DMS79 treated with DMSO at 0.1 percent for 48 hours (cell line): ENCODE measurements around the gene APOL3.
"Not testable (repeated sequence)": the region's sequence is repeated elsewhere in the genome, so short reads cannot be mapped to it uniquely, and the experiment has no call there.

Experiments
- DNase-seq: peaks from one replicate; lab custom pipeline; 2025; lab: John Stamatoyannopoulos, UW

APOL3 gene, protein sequence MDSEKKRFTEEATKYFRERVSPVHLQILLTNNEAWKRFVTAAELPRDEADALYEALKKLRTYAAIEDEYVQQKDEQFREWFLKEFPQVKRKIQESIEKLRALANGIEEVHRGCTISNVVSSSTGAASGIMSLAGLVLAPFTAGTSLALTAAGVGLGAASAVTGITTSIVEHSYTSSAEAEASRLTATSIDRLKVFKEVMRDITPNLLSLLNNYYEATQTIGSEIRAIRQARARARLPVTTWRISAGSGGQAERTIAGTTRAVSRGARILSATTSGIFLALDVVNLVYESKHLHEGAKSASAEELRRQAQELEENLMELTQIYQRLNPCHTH

DNA sequence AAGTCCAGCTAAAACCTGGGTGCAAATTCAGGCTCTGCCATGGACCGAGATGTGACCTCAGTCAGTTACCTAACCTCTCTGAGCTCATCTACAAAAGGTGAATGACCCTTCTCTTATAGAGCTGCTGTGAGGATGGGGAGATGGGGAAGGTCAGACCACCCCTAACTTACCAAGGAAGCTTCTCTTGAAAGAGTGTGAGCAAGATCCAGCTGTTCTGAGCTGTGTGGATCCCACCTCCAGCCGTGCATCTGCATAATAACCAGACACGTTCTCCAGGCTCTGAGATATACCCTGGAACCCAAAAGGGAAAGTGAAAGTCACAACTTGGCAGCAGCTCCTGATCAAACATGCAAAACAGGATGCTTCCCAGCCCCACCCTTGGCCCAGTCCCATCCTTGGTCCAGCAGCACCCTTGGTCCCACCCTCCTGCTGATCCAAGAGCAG is at the start of gene APOL3:
Gene APOL3, minus strand, starts transcription at position 257 of the 444 bp plus-strand sequence. CDS start 11,700 bp downstream, outside the sequence.
- DNase-seq: no peak

DNA sequence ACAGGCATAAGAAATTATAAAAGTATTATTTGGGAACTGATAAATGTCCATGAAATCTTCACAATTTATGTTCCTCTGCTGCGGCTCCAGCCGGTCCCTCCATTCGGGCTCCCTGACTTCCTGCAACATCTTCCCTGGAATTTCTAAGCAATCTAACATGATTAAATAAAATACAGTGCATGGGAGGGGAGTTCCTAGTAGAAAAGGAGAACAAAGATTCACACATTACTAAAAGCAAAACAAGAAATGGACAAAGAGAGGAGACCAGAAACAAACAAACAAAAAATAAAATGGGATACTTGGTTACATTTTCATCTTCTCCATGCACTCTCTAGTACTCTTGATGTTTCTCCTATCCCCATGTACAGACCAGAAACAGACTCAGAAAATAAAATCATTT is 49.7 kb upstream of the APOL3 start:
- DNase-seq: no peak

DNA sequence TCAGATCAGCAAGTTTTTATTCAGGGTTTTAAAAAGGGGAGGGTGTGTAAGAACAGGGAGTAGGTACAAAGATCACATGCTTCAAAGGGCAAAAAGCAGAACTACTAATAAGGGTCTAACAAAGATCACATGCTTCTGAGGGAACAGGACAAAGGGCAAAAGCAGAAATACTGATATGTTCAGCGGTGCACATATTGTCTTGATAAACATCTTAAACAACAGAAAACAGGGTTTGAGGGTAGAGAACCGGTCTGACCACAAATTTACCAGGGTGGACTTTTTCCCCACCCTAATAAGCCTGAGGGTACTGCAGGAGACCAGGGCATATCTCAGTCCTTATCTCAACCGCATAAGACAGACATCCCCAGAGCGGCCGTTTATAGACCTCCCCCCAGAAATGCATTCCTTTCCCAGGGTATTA is 48.9 kb upstream of the APOL3 start:
- not testable (repeated sequence) for DNase-seq

DNA sequence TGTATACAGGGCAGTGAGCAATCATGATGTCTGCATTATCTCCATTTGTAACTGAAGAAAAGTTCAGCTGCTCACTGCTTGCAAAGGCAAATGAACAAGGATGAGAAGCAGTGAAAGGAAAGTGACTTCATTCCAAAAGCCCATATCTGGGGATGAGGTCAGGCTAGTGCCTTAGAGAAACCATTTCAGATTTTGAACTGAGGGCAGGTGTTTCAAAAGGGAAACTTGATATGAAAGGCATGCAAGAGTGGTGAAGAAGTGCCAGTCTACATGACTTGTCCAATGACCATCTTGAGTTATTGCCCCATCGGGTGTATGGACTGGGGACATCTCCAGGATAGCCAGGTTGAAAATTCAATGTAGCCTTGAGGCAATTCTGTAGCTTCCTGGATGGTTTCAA is 48.4 kb upstream of the APOL3 start:
- DNase-seq: no peak

DNA sequence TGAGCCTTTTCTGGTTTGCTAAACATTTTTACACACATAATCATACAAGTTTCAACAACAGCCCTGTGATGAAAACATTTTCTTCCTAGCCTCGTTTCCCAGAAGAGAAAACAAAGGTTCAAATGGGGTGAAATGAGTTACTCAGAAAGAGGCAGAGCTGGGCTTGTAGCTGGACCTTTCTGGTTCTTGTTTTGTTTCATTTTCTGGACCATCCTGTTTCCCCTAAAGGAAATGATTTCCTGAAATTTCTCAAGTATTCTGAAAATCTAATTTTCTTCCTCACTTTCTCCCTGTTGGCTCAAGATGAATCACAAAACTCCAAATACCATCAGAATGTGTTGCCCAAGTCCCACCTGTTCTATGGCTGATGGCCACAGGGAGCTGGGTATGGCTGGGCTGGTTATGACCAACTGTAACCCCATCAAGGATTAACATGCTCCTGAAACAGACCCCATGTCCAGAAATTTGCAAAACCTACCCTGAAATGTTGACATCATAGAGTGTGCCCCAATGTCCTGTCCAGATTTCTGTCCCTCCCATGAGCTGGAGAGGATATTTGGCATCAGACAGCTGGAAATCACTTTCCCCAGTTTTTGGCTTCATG is 47.7 kb upstream of the APOL3 start:
- no peak for DNase-seq

DNA sequence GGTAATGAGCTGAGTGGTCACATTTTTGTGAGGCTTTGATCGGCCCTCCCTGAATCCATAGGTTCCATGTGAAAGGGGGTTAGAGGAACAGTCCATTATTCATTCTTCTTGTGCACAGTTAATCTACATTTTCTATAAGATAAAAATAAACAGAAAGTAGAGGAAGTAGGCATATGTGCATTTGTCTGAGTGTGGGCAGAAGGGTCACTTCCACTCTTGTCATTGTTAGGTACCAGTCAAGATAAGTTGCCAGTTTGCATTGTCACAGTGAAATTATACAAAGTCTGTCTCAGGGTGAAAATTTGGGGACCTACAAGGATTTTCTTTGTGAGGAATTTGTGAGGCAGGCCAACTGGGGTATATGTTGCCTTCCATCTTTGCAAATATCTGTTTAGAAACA is 45.7 kb upstream of the APOL3 start:
- no peak for DNase-seq

DNA sequence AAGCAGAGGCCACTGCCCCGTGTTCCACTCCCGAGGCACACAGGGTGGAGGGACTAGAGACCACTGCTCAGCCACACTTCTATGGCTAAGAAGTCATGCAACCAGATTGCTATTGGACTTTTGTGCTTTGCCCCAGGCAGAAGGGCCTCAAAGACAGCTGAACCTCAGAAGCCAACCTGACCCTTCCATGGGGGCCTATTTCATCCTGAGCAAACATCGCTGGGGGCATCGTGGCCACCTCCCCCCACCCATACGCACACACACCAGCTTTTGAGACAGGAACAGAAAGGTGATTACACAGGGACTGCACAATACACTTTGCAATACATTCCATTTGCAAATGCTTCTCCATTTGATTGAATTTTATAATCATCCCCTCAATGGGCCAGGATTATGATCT is 45.0 kb upstream of the APOL3 start:
- DNase-seq: not testable (repeated sequence)

DNA sequence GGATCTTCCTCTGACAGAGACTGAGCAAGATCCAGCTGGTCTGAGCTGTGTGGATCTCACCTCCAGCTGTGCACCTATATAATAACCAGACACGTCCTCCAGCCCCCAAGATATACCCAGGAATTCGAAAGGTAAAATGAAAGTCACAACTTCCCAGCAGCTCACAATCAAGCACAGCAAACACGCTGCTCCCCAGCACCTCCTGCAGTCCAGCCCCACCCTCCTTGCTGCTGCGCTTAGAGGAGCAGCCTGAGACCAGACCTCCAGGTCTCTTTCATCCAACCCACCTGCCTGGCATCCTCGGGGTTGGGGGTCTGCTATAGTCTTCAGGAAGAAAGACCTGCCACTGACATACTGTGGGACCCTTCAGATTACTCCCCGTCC is 44.1 kb upstream of the APOL3 start:
- no peak for DNase-seq

DNA sequence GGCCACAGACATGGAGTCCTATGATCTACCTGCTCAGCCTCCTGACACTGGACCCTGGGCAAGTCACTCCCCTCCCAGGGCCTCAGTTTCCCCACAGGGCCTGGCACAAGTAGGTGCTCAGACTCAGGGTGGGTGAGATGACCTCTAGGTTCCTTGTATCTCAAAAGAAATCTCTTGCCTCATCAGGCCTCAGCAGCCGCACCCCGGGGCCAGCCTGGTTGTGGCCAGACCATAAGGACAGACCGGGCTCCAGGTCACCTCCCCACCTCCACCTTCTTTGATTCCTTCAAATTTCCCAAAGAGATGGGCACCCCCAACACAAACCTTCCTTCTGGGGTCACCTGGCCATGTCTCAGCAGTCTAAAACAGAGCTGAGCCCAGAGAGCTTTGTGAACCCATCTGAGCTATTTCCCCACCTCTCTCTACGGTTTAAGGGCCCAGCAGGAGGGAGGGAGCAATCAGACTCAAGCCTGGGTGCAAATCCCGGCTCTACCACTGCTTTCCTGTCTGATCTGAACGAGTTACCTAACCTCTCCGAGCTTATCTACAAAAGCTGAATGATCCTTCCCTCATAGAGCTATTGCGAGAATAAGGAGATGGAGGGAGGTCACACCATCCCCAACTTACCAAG is 43.6 kb upstream of the APOL3 start:
- DNase-seq: no peak

DNA sequence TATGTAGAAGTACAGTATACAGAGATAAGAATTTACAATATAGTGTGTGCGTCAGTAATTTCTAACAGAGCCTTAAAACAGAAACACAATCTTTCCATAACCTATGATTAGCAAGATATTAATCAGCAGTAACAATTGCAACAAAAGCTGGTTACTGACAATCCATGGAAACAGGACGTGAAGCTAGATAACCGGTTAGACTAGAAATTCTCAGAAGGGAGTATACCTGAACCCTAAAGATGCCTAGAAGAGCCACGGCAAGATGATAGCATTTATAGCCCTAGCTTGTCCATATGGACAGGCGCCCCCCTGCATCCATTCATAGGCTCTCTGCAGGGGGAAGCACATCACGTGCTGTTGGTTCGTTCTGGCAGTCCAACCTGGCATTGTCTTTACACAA is 42.9 kb upstream of the APOL3 start:
- peak; percentile 0 for DNase-seq

DNA sequence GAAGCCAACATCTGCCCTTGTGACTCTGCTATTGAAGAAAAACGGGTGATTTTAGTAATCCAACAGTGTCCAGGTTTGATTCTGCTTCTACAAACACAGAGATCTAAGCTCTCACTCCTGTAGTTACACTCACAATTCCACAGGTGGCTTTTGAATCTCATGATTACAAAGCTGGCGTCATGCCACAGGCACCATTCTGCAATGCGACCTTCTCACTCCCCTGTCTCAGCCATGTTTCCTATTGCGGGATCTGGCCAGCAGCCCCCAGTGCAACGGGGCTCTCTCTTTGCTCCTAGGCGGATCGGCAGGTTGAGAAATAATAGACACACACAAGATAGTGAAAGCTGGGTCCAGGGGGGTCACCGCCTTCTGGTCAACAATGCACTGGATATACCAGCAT is 42.4 kb upstream of the APOL3 start:
- peak; percentile 6 for DNase-seq

DNA sequence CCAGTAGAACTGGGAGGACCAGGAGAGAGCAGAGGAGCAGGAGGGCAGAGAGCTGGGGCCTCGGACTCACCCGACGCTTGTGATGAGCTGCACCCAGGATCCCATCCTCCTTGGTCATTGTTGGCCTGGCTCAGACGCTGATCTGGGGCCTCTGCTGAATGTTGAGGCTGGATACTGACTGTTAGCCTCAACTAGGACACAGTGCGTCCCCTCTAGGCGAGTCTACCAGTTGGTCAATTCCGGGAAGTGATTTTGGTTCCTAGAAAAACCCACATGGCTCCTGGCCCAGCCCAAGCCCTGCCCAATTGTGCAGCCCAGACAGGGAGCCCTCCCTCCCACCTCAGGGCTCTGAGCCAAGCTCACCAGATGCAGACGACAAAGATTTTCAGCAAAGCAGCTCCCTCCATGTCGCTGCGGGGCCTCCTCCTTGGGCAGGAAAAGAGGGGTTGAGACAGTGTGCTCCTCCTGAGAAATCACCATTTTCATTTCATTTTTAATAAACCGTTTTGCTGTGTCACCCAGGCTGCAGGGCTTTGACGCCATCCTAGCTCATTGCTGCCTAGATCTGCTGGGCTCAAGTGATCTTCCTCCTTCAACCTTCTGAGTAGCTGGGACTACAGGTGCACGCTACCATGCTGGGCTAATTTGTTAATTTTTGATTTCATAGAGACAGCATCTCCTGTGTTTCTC is 41.2 kb upstream of the APOL3 start, which contains the start of gene APOL4:
Gene APOL4, minus strand, starts transcription at position 180 of the 690 bp plus-strand sequence. Its CDS starts 75 bp downstream, at position 105.
- peak; percentile 4 for DNase-seq

DNA sequence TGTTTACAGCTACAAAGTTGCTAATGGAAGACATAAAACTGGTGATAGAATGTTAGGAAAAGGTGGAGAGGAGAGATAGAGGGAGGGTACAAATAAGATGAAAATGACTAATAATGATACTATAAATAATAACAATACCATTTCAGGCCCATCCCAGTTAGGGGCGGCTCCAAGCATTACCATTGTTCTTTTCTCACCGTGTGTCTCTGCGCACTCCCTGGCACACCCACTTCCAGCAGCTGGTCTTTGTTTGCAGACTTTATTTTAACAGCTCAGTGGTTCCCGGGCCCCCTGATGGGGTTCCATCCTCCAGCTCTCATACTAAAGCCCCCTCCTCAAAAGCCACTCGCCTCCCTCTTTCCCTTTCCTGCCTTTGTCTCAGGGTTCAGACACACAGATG is 40.5 kb upstream of the APOL3 start:
- not testable (repeated sequence) for DNase-seq

DNA sequence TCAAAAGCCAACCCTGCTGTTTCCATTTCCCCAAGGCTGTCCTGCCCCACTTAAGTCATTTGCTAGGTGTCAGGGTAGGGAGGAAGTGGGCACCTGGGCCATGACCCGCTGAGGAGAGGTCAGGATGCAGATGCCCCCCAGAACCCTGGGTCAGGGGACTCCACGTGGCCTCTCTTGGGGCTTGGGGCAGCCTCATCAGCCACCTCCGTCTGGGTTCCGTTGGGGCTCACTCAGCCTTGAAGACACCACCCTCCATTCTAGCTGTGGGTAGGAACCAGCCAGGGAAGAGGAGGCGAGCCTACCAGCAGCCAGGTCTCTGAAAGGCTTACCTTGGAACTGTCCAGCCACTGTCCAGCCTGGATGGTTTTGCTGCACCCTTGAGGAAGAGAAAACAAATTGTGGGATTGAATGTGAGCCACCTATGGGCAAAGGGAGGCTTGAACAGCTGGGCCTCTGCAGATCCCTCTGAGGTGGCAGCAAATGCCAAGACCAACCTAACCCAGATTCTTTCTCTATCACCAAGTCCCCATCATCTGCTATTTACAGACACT is 38.5 kb upstream of the APOL3 start:
- no peak for DNase-seq

DNA sequence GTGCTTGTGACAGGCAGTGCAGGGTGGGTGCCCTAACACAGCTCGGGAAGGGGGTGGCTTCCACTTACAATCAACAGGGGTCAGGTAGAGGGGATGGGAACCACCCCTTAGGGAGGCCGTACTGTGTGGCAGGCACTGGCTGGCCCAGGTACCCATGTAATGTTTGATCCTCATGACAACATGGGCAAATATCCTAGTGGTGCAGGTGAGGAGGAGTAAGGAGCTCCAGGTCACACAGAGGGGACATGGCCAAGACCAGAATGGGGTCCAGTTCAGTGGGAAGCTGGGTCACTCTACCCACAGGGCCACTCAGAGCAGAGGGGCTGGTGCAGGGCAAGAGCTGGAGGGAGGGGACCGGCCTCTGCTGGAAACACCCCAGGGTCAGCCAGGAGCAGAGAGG is 38.0 kb upstream of the APOL3 start:
- DNase-seq: no peak

DNA sequence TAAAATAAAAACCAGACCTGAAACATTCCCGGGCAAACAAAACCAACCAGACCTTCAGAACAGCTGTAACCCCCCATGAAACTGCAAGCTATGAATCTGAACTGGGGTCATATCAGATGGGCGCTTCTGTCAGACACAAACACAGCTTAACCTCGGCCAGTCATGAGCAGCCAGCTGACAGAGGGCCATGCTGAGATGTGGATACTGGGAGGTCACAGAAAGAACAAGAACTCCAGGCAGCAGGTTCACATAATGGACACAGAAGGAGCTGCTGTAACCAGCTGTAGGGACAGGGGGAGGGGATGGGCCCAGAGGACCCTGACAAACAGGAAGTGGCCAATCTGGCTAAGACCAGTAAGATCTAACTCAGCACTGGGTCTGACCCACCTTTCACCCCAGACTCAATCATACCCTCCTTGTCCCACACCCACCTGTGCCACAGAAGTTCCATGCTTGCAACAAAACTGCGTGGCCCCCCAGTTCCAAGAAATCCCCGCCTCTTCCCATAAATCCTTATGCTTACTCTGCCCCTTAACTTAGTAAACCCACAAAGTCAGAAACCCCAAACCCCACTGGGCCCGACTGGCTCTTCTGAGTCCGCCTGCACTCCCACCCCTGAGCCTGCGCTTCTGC is 37.1 kb upstream of the APOL3 start:
- DNase-seq: no peak

DNA sequence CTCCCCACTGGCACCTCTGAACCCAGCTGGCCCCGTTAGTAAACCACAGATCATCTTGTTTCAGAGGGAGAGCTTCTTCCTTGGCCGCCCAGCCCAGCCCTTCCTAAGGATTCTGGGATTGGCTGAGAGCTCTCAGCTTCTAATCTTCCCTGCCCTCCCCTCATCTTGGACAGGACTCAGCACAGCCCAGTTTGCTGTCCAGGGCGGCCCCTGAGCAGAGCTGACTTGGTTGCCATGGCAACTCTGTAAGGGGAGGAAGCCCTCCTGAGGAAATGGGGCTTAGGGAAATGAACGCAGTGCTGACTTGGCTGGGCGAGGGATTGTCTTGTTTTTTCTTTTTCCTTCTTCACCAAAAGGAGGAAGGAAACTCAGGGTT is 36.5 kb upstream of the APOL3 start:
- peak; percentile 7 for DNase-seq

DNA sequence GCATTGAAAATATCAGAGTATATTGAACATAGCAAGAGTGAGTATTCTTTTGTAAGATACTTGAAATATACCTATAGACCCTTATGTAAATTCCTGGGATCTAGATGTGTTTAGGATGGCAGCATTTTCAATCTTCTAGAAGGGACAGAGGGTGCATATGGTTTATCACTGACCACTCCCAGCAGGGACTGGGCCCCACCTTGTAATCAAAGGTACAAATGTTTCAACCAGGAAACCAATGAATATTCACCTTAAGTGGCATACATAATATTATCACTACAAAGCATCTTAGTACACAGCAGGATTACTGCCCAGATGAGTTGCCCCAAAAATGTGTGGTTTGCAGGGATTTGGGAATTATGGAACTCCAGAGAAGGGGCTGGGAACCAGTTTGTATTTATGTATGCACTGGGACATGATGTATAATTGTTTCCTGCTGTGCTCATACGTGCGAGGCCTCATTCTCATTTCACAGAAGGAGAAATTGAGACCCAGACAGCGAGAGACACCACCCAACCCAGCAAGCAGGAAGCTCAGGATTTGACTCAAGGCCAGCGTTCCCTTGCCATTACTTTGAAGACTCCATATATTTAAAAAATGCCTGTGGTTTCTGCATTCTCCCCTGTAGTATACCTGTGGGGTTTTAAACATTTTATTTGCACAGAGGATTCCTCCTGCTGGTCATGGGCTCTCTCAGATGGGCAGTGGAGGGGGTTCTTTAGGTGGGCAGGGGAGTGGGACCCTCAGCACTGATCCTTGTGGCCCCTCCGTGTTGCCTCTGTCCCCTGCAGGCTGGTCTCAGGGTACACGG is 35.9 kb upstream of the APOL3 start:
- DNase-seq: no peak

DNA sequence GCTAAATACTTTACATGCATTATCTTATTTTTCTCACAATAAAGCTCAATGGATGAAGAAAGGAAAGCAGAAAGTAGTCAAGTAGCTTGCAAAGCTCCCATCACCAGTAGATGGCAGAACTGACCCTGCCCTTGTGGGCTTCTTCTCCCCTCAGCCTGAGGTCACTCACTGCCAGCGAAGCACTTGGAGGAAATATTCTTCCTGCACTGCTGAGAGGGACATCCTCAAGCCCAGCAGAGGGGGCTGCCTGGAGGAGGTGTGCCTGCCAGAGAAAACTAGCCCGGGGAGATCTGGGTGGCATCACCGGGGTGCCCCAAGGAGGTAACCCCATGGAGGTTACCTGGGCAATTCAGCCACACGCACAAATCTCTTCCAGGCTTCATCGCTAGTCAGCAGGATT is 34.4 kb upstream of the APOL3 start:
- DNase-seq: peak; percentile 2

DNA sequence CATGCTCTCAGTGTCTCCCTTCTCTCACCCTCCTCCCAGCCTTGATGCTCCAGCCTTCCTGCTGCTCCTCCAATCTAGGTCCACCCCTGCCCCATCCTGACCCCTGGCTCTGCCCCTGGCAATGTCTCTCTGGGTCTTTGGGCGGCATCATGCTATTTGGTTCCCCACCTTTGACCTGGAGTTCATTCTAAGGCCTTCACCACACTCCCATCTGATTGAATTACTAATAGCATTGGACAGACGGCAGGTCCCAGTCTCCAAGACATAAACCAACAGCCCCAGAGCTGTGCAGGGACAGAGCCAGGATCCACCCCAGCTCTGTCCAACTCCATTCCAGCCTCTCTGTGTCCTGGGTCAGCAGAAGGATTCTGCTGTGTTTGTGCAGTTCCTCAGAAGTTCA is 33.8 kb upstream of the APOL3 start:
- no peak for DNase-seq

DNA sequence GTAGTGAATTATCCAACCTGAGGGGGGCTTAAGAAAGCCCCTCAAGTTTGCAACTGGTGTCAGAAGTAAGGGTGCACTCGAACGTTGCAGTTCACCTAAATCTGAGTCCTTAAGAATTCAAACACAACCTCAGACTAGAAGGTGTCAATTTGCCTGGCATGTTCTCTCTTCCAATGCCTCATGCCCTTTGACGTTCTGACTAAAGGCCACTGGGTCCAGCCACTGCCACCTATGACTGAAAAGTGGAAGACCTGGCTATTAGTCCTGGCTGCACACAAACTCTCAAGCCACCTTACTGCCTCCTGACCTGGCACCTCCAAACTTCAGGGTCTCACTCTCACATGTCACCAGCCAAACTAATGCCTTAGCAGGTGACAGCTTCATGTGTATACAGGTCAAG is 33.0 kb upstream of the APOL3 start:
- DNase-seq: no peak
